Endothelial cell of umbilical vein (primary cell): Measurements from ENCODE around the gene ARHGEF37. TPM values are rescaled to one million over a fixed set of nuclear protein-coding genes. Genes with fewer than 3 reads are reported as not detected.

ENCODE experiments used
- BruUV-seq: library from RNA; stranded (reverse); fragments of 400-500 nt; replicated peaks from 2 replicates; lab custom pipeline; 2021; lab: Mats Ljungman, UMichigan
- CTCF ChIA-PET: fragments of 300-600, 350-600 bp; sonication (Branson Sonifier 250); formaldehyde crosslinking; loops from one replicate; lab custom pipeline; 2021; ENCODE audit warnings: antibody characterized with exemption, inconsistent platforms; lab: Charles Lee
- POLR2A ChIA-PET: fragments of 300-600, 350-600 bp; sonication (Branson Sonifier 250); formaldehyde crosslinking; loops from one replicate; lab custom pipeline; 2021; ENCODE audit warnings: antibody characterized with exemption, inconsistent platforms; lab: Charles Lee
- DNase-seq: peaks from one replicate; pipeline ENCODE4 v3.0.0-alpha.2; 2011; ENCODE audit warnings: low read depth, low spot score
- FAIRE-seq: peaks from 2 replicates; lab custom pipeline; 2011; peaks lifted over from hg19 to GRCh38; lab: Jason Lieb, UNC
- H2AFZ ChIP-seq: 2 replicates; pipeline ENCODE4 v1.6.0; 2012; ENCODE audit warnings: low read depth, low read length, control low read depth, inconsistent platforms
- H3K27ac ChIP-seq: 2 replicates; pipeline ENCODE4 v1.5.1; 2011; ENCODE audit warnings: low read depth, mild to moderate bottlenecking, control low read depth, low read length, moderate library complexity; ENCODE audit not compliant: insufficient read depth
- H3K27me3 ChIP-seq, 2 experiments: 2 replicates each; pipeline versions ENCODE4 v1.6.0 to v1.6.1; 2011; ENCODE audit warnings: low read length in 2 of 2, mixed read lengths in 1 of 2; ENCODE audit not compliant: control insufficient read depth in 2 of 2, insufficient read depth in 2 of 2
- H3K36me3 ChIP-seq, 2 experiments: 2 replicates in 1 of 2; 3 replicates in 1 of 2; pipeline ENCODE4 v1.5.1; 2011; ENCODE audit warnings: low read length in 2 of 2, mild to moderate bottlenecking in 1 of 2, moderate library complexity in 1 of 2; ENCODE audit not compliant: control insufficient read depth in 2 of 2, insufficient read depth in 2 of 2; ENCODE audit errors: extremely low read depth in 1 of 2
- H3K4me1 ChIP-seq: 3 replicates; pipeline ENCODE4 v1.5.1; 2011; ENCODE audit warnings: mild to moderate bottlenecking, low read length; ENCODE audit not compliant: control insufficient read depth, insufficient read depth; ENCODE audit errors: extremely low read depth
- H3K4me2 ChIP-seq: 2 replicates; pipeline ENCODE4 v1.6.1; 2011; ENCODE audit warnings: low read length, control low read depth, mixed read lengths; ENCODE audit not compliant: insufficient read depth
- H3K4me3 ChIP-seq, 3 experiments: fragments of 200-600 bp in 1 of 3; sonication (generic), shearing (Covaris generic) in 1 of 3; replicated peaks in 1 of 3; 2 replicates each; pipeline ENCODE4 v1.5.1; 2011 to 2016; ENCODE audit warnings: control low read depth in 3 of 3, low read length in 3 of 3, mild to moderate bottlenecking in 2 of 3, inconsistent platforms in 1 of 3, low read depth in 1 of 3, moderate library complexity in 1 of 3; ENCODE audit not compliant: insufficient read depth in 1 of 3
- H3K79me2 ChIP-seq: 2 replicates; pipeline ENCODE4 v1.6.0; 2012; ENCODE audit warnings: low read length, inconsistent platforms; ENCODE audit not compliant: control insufficient read depth, insufficient read depth
- H3K9ac ChIP-seq: replicated peaks from 2 replicates; pipeline ENCODE3; 2011; ENCODE audit warnings: low read length, control low read depth; ENCODE audit not compliant: insufficient read depth; ENCODE audit errors: extremely low read depth
- H3K9me1 ChIP-seq: replicated peaks from 3 replicates; pipeline ENCODE4 v1.6.0; 2011; ENCODE audit warnings: mild to moderate bottlenecking, low read length; ENCODE audit not compliant: control insufficient read depth, insufficient read depth; ENCODE audit errors: extremely low read depth
- H3K9me3 ChIP-seq: replicated peaks from 2 replicates; pipeline ENCODE4 v1.5.1; 2012; ENCODE audit warnings: low read length, inconsistent platforms; ENCODE audit not compliant: control insufficient read depth, insufficient read depth
- H4K20me1 ChIP-seq: replicated peaks from 2 replicates; pipeline ENCODE3; 2011; ENCODE audit warnings: mild to moderate bottlenecking, low read length; ENCODE audit not compliant: control insufficient read depth, insufficient read depth; ENCODE audit errors: extremely low read depth
- EZH2 ChIP-seq: IDR thresholded peaks from 2 replicates; pipeline ENCODE4 v1.6.1; 2012; ENCODE audit warnings: borderline replicate concordance, low read depth, mild to moderate bottlenecking, moderate library complexity, low read length, inconsistent platforms; ENCODE audit not compliant: severe bottlenecking
- FOS ChIP-seq: IDR thresholded peaks from 2 replicates; pipeline ENCODE4 v1.6.1; 2011; ENCODE audit warnings: mild to moderate bottlenecking, low read length, moderate library complexity, borderline replicate concordance; ENCODE audit not compliant: insufficient read depth
- GATA2 ChIP-seq: IDR thresholded peaks from 2 replicates; pipeline ENCODE4 v1.7.0; 2011; ENCODE audit warnings: low read depth, mild to moderate bottlenecking, moderate library complexity, mixed read lengths, low read length; ENCODE audit not compliant: insufficient read length, insufficient read depth
- JUN ChIP-seq: IDR thresholded peaks from 2 replicates; pipeline ENCODE4 v1.6.1; 2011; ENCODE audit warnings: borderline replicate concordance, low read depth; ENCODE audit not compliant: insufficient read length, insufficient read depth
- MYC ChIP-seq: IDR thresholded peaks from one replicate; pipeline ENCODE4 v1.6.1; 2011; ENCODE audit warnings: mild to moderate bottlenecking, low read depth, low read length
- POLR2A ChIP-seq: IDR thresholded peaks from 2 replicates; pipeline ENCODE4 v1.6.1; 2012; ENCODE audit warnings: low read depth, mild to moderate bottlenecking, control low read depth, low read length
- POLR2AphosphoS5 ChIP-seq: IDR thresholded peaks from 2 replicates; pipeline ENCODE4 v1.6.1; 2012; ENCODE audit warnings: low read depth, mild to moderate bottlenecking, control low read depth, low read length, moderate library complexity; ENCODE audit not compliant: insufficient read depth
- dilution Hi-C: fragments of 300-500 bp; cut with MboI; formaldehyde crosslinking; loops from one replicate; pipeline ENCODE4 v1.15.0; 2019; ENCODE audit warnings: low sequenced_read_pairs; ENCODE audit not compliant: extremely low pct_ligation_motif_present
- intact Hi-C: fragments of 100-400 bp; cut with micrococcal nuclease; formaldehyde crosslinking; loops from one replicate; pipeline ENCODE4 v1.10.0; 2022
- polyA plus RNA-seq, 4 experiments: library from polyadenylated mRNA; depleted of rRNA in 3 of 4; stranded (reverse) in 3 of 4; unstranded in 1 of 4; fragments of >200 nt; gene quantifications; 2 replicates each; pipeline versions ENCODE4 v1.2.1 to v1.2.3, GENCODE V29; 2011 to 2012; ENCODE audit warnings: missing spikeins in 1 of 4
- total RNA-seq: library from RNA; stranded (reverse); gene quantifications from 2 replicates; pipeline ENCODE4 v1.2.3, GENCODE V29; 2021
- TF ChIP-seq, protein P1 (sequence below): IDR thresholded peaks from 2 replicates; pipeline ENCODE4 v1.6.1; 2011; ENCODE audit not compliant: insufficient read depth, insufficient read length
- TF ChIP-seq, protein P2 (sequence below), 2 donors: IDR thresholded peaks; 1 replicate in 1 of 2; 2 replicates in 1 of 2; pipeline ENCODE4 v1.5.1; 2011; ENCODE audit warnings: low read length in 2 of 2, mild to moderate bottlenecking in 2 of 2, moderate library complexity in 2 of 2, control low read depth in 1 of 2, inconsistent platforms in 1 of 2, low read depth in 1 of 2; ENCODE audit not compliant: insufficient read depth in 1 of 2; ENCODE audit errors: extremely low read depth in 1 of 2

Gene ARHGEF37
- total and polyA plus RNA-seq, 2 donors (not counting 3 experiments of a cell fraction or from before 2014, with no cell fraction given) = 4.9 to 7.0 TPM

DNA sequence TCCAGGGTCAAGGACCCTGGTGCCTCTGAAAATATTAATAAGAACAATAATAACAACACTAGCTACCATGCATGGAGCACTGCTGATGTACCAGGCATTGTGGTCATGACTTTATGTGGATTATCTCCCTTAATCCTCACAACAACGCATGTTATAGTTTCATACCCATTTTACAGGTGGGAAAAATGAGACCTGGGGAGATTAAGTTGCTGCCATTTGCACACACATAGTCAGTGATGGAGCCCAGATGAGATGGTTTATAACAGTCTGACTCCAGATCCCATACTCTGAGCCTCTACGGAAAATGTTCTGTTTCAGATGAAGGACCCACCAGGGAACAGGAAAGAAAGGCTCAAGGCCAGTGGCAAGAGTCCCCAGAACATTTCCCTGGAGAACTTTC, 100.6 kb downstream of the ARHGEF37 start:
- FAIRE-seq = no peak
- POLR2A ChIA-PET = no interaction called here

More for the DNA sequence above, 100.6 kb downstream of the ARHGEF37 start:
- BruUV-seq = no TSS peak
- Histone ChIP-seq H3K9me3 (no peaks in the 10 kb centered on the region), H3K79me2 (no peaks in the 10 kb centered on the region), H3K9ac (no peak overlapping the region), H3K4me3 (no peak overlapping the region), H3K4me2 (no peak overlapping the region), H3K27me3 (peaks cover 19 to 33% of the 10 kb centered on the region in 2 experiments), H3K36me3 (no peaks in the 10 kb centered on the region), H4K20me1 (no peaks in the 10 kb centered on the region), H2AFZ (no peak overlapping the region), H3K27ac (no peak overlapping the region), H3K4me1 (no peaks in the 10 kb centered on the region), H3K9me1 (no peaks in the 10 kb centered on the region)
- intact Hi-C loops = no loop called here
- TF ChIP-seq MYC = no peak
- TF ChIP-seq POLR2AphosphoS5 = no peak
- TF ChIP-seq, protein P1, sequence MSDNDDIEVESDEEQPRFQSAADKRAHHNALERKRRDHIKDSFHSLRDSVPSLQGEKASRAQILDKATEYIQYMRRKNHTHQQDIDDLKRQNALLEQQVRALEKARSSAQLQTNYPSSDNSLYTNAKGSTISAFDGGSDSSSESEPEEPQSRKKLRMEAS = no peak
- TF ChIP-seq FOS = no peak
- TF ChIP-seq POLR2A = no peak
- TF ChIP-seq, protein P2, sequence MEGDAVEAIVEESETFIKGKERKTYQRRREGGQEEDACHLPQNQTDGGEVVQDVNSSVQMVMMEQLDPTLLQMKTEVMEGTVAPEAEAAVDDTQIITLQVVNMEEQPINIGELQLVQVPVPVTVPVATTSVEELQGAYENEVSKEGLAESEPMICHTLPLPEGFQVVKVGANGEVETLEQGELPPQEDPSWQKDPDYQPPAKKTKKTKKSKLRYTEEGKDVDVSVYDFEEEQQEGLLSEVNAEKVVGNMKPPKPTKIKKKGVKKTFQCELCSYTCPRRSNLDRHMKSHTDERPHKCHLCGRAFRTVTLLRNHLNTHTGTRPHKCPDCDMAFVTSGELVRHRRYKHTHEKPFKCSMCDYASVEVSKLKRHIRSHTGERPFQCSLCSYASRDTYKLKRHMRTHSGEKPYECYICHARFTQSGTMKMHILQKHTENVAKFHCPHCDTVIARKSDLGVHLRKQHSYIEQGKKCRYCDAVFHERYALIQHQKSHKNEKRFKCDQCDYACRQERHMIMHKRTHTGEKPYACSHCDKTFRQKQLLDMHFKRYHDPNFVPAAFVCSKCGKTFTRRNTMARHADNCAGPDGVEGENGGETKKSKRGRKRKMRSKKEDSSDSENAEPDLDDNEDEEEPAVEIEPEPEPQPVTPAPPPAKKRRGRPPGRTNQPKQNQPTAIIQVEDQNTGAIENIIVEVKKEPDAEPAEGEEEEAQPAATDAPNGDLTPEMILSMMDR (IDR thresholded peaks at IDR 0.05; ENCODE audit: extremely low read depth in 1 of 2, insufficient read depth in 1 of 2, low read depth in 1 of 2, low read length in 2 of 2) = no peak
- no peak for TF ChIP-seq GATA2
- no peak for TF ChIP-seq JUN
- TF ChIP-seq EZH2 = no peak
- CTCF ChIA-PET = interaction anchor here (1.6 kb wide), 1 partner anchor 14 kb away, joined by 5 read pairs; no protein-coding TSS in a partner anchor
- no peak for DNase-seq
- dilution Hi-C loops = no loop called here
